GM23248 (cell line): ENCODE measurements around the gene LAP3.

ENCODE experiments used
- EZH2 ChIP-seq: fragments of 200-600 bp; sonication (generic); IDR thresholded peaks from 2 replicates; pipeline ENCODE4 v1.6.1; 2018; ENCODE audit warnings: antibody characterized with exemption, mild to moderate bottlenecking; ENCODE audit not compliant: insufficient read depth, poor library complexity, severe bottlenecking
- EZH2phosphoT487 ChIP-seq: fragments of 200-600 bp; sonication (generic); IDR thresholded peaks from 2 replicates; pipeline ENCODE4 v1.6.1; 2018; ENCODE audit warnings: antibody characterized with exemption, moderate library complexity, mild to moderate bottlenecking, low read depth; ENCODE audit not compliant: insufficient read depth

- TF ChIP-seq EZH2 = no peak
- TF ChIP-seq EZH2phosphoT487 = no peak
Observed at GRCh38 chr4:17550549-17550948, 26.4 kb upstream of the LAP3 start.
